Measurements from ENCODE around the gene HTRA3. TPM values are rescaled to one million over a fixed set of nuclear protein-coding genes. Genes with fewer than 3 reads are reported as not detected.

Gene HTRA3
- 0.03 TPM in 1 of 2 replicates, not detected in the other for total RNA-seq (2014; rRNA removed; shearing (Covaris generic))

DNA sequence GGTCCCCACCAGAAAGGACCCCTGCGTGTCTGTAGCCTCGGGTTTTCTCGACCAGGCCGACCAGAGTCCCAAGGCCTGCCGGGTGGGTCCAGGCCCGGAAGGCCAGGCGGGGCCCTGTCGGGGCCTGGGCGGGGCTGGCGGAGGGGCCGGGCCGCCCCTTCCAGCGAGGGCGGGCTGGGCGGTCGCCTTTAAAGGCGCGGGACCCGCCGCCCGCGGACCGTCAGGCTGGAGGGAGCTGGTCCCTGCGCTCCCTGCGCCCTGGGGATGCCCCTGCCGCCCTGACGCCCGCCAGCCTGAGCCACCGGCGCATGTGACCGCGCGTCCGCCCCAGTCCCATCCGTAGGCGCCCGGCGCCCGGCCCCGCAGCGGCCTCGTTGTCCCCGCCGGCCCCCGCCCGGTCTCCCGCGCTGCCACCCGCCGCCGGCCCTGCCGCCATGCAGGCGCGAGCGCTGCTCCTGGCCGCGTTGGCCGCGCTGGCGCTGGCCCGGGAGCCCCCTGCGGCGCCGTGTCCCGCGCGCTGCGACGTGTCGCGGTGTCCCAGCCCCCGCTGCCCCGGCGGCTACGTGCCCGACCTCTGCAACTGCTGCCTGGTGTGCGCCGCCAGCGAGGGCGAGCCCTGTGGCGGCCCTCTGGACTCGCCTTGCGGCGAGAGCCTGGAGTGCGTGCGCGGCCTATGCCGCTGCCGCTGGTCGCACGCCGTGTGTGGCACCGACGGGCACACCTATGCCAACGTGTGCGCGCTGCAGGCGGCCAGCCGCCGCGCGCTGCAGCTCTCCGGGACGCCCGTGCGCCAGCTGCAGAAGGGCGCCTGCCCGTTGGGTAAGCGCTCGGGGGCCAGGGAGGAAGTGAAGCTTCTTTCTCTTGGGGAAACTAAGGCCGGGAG lies at the start of gene HTRA3:
Gene HTRA3, plus strand, starts transcription at position 220 of the 883 bp plus-strand sequence. Its CDS starts 215 bp downstream, at position 435.
- no peaks in the 10 kb centered on the region for H3K36me3 ChIP-seq
- DNase-seq (ENCODE audit: low read depth in 1 of 2, low spot score in 2 of 2): no peak
- H3K4me1 ChIP-seq (replicated peaks): no peaks in the 10 kb centered on the region
- no peak within 1 kb of the TSS for H3K4me3 ChIP-seq
- peaks cover 5% of the 10 kb centered on the region; the same call in 1 of the 2 replicates for H3K27me3 ChIP-seq (replicated peaks)
- H3K9me3 ChIP-seq (replicated peaks): no peaks in the 10 kb centered on the region
- no peak within 1 kb of the TSS for H3K27ac ChIP-seq

DNA sequence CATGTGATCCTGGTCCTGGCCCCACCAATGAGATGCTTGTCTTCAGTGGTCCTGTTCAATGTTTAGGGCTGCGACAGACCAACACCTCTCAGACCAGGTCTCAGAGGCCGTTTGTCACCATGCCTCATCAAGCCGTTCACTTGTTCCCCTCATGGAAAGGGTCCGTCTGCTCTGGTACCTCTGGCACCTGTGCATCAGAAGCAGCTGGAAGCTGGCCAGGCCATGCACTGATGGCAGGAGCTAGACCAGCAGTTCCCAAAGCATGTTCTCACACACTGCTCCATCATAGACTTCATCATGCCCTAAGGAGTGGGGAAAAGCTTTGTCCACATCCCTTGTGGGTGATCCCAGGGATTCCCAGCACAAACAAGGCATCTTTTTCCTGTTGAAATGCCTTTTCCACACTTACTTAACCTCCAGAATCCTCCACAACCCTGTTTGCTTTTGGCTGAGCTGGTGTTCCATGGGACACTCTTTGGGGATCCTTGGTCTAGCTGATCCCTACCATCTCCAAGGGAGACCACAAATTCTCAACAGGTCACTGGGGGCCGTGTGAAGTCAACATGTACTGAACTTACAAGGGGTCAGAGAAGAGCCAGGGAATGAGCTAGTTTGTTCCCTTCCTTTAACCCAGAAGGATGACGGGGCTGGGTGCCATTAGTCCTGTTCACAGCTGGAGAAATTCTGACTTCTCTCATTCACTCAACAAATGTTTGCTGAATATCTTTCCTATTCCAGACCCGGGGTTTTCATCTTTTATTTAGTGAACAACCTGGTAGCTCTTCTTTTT lies 48.7 kb upstream of the HTRA3 start:
- H3K36me3 ChIP-seq: 0 out of 2 replicates have a peak, but pooled peaks cover 3% of the 10 kb centered on the region
- H3K9me3 ChIP-seq (replicated peaks): no peaks in the 10 kb centered on the region
- no peak overlapping the region for H3K4me3 ChIP-seq
- no peaks in the 10 kb centered on the region for H3K27me3 ChIP-seq (replicated peaks)
- H3K27ac ChIP-seq: no peak overlapping the region
- DNase-seq (ENCODE audit: low read depth in 1 of 2, low spot score in 2 of 2): no peak
- peaks cover 7% of the 10 kb centered on the region; the same call in 1 of the 2 replicates for H3K4me1 ChIP-seq (replicated peaks)

DNA sequence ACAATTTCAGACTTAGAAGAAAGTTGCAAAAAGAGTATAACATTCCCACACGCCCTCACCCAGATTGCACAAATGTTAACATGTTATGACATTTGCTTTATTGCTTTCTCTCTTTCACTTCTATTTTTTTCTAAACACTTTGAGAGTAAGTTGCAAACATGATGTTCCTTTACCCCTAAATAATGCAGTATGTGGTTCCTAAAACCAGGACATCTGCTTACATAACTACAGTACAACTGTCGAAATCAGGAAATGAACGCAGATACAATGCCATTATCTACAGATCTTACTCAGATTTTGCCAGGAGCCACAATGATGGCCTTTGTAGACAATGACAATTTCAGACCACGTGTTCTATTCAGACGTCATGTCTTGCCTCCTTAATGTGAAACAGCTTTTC lies 48.1 kb upstream of the HTRA3 start:
- peaks cover 7% of the 10 kb centered on the region; the same call in 1 of the 2 replicates for H3K4me1 ChIP-seq (replicated peaks)
- H3K27me3 ChIP-seq (replicated peaks): no peaks in the 10 kb centered on the region
- no peak overlapping the region for H3K27ac ChIP-seq
- no peaks in the 10 kb centered on the region for H3K9me3 ChIP-seq (replicated peaks)
- H3K36me3 ChIP-seq: 0 out of 2 replicates have a peak, but pooled peaks cover 3% of the 10 kb centered on the region
- no peak overlapping the region for H3K4me3 ChIP-seq
- no peak for DNase-seq (ENCODE audit: low read depth in 1 of 2, low spot score in 2 of 2)

DNA sequence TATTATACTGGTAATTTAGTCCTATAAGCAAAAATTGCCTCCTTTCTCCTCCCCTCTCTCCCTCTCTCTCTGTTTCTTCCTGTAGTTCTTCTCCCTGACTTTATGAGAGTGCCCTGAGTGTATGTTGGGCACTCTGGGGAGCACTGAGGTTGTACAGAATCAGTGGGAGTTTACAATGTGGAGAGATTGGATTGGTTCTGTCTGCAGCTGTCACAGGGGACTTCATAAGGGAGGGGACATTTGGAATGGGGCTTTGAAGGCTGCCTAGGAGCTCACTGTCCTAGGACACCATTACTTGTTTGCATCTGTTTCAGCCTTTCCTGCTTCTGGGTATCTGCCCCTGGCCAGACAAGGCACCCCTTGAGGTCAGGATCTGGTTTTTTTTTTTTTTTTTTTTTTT lies 47.6 kb upstream of the HTRA3 start:
- no peak overlapping the region for H3K27ac ChIP-seq
- no peak for DNase-seq (ENCODE audit: low read depth in 1 of 2, low spot score in 2 of 2)

DNA sequence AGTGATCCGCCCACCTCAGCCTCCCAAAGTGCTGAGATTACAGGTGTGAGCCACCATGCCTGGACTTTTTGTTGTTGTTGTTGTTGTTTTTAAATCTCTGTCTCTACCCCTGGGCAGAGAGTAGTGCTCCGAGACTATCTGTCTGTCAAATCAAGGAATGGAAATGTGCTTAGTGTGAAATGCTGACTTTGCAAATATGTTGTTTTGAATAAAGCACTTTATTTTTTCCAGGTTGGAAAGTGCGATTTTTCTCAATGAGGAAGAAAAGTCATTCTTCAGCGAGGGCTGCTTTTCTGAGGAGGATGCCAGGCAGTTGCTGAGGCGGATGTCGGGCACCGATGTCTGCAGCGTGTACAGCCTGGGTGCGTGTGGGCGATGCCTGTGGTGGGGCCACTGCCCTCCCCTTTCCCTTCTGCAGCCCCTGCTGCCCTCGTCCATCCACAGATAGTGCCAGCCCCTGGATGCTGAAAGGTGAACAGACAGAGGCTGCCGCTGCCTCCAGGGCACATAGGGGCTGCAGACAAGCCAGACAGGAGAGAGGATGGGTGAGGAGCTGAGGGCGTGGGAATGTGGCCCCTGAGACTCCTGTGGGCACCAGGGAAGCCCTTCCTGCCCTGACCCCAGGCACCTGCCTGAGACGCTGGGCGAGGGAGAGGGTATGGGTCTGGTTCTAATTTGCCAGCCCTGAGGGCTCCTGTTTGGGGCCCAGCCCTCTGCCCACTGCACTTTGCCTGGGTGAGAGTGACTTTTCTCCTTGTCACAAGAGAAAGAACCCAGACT lies 46.8 kb upstream of the HTRA3 start:
- Histone ChIP-seq H3K9me3 (replicated peaks) (no peaks in the 10 kb centered on the region), H3K27ac (no peak overlapping the region), H3K4me3 (no peak overlapping the region), H3K36me3 (0 out of 2 replicates have a peak, but pooled peaks cover 3% of the 10 kb centered on the region), H3K27me3 (replicated peaks) (no peaks in the 10 kb centered on the region), H3K4me1 (replicated peaks) (peaks cover 7% of the 10 kb centered on the region; the same call in 1 of the 2 replicates)
- DNase-seq (ENCODE audit: low read depth in 1 of 2, low spot score in 2 of 2): no peak

More for the DNA sequence above, 47.6 kb upstream of the HTRA3 start:
- no peak overlapping the region for H3K4me3 ChIP-seq
- H3K27me3 ChIP-seq (replicated peaks): no peaks in the 10 kb centered on the region
- H3K9me3 ChIP-seq (replicated peaks): no peaks in the 10 kb centered on the region
- H3K4me1 ChIP-seq (replicated peaks): peaks cover 7% of the 10 kb centered on the region; the same call in 1 of the 2 replicates
- H3K36me3 ChIP-seq: 0 out of 2 replicates have a peak, but pooled peaks cover 3% of the 10 kb centered on the region

DNA sequence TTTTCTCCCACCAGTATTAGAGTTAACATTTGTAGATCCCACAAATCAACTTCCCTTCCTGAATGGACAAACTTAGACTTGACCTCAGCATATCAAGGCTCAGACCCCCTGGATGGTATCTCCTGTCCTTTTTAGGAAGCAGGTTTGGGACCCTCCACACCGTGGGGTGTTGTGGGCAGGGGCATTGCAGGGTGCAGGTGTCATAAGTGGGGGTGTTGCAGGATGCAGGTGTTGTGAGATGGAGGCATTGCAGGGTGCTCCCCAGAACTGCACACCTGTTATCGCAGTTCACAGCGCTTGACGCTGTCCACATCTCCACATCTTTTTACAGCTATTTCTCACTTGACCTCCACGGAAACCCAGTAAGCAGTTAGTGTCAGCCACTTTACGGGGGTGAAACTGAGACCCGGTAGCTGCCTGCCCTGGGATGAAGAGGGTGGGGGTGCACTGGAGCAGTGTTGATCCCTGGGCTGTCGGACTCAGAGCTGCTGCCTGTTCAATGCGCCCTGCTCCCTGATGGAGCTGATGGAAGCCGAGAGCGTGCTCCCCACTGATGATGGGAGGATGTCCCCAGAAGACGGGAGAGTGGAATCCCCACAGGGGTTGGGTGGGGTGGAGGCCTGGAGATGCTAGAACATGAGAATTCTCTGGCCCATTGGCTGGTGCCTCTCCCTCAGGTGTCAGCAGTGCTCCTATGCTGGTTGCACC lies 45.1 kb upstream of the HTRA3 start:
- peaks cover 6% of the 10 kb centered on the region; the same call in 1 of the 2 replicates for H3K36me3 ChIP-seq
- H3K4me3 ChIP-seq: no peak overlapping the region
- H3K4me1 ChIP-seq (replicated peaks): peaks cover 14% of the 10 kb centered on the region
- H3K9me3 ChIP-seq (replicated peaks): no peaks in the 10 kb centered on the region
- no peak for DNase-seq (ENCODE audit: low read depth in 1 of 2, low spot score in 2 of 2)
- no peak overlapping the region for H3K27ac ChIP-seq
- no peaks in the 10 kb centered on the region for H3K27me3 ChIP-seq (replicated peaks)

DNA sequence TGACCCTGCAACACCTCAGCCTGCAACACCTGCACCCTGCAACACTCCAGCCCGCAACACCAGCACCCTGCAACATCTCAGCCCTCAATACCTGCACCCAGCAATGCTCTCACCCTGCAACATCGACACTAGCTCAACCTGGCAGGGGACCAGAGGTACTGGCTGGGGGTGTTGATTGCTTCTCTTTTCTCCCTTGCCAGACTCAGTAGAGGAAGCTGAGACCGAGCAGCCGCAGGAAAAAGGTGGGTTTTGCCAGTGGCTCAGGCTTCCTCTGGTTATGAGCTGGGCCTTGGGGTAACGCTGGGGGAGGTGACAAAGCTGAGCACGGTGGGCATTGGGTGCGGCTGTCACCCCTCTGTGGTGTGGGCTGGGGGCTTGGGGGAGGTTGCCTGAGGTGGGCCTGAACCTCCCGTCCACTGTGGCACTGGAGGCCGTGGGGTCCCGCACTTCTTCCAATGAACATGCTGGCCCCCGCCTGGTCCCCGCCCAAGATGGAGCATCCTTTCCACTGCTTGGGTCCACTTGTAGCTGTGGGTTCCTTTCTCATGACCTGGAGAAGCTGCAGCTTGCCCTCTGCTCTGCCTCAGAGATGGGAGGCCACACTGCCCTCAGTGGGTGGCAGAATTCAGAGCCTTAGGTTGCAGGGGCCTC lies 44.5 kb upstream of the HTRA3 start:
- no peak for DNase-seq (ENCODE audit: low read depth in 1 of 2, low spot score in 2 of 2)
- Histone ChIP-seq H3K27me3 (replicated peaks) (no peaks in the 10 kb centered on the region), H3K4me3 (no peak overlapping the region), H3K4me1 (replicated peaks) (peaks cover 14% of the 10 kb centered on the region), H3K27ac (no peak overlapping the region), H3K36me3 (peaks cover 6% of the 10 kb centered on the region; the same call in 1 of the 2 replicates), H3K9me3 (replicated peaks) (no peaks in the 10 kb centered on the region)

DNA sequence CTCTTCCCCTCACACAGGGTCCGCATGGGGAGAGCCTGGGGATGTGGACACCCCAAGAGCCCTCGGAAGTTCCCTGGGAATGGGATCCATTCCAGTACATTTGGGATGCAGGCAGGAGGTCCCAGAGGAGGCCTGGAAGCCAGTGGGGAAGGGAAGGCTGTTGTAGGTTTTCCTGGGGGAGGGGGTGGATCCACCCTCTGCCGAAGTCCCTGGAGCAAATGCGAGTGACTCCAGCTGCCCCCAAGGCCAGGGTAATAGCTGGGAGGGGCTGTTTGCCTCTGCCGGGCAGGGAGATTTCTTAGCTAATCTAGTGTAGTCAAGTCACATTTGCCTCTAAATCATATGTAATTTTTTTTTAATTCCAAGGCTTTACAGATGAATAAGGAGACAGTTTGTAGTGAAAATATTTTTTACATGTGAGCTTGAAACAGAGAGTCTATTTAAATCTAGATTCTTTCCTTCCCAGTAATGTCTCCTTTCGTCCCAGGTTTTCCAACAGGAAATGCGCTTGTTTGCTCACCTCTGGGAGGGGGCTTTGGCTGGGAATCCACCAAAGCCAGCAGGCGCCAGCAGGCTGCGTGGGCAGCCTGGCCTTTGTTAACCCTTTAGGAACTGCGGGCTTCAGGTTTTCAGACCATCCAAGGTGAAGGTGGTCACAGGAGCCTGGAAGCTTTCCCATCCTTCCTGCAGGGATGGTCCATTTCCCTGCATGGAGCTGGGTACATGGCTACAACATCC lies 43.7 kb upstream of the HTRA3 start:
- H3K27ac ChIP-seq: no peak overlapping the region
- H3K9me3 ChIP-seq (replicated peaks): no peaks in the 10 kb centered on the region
- no peak for DNase-seq (ENCODE audit: low read depth in 1 of 2, low spot score in 2 of 2)
- peaks cover 6% of the 10 kb centered on the region; the same call in 1 of the 2 replicates for H3K36me3 ChIP-seq
- no peaks in the 10 kb centered on the region for H3K27me3 ChIP-seq (replicated peaks)
- peaks cover 14% of the 10 kb centered on the region for H3K4me1 ChIP-seq (replicated peaks)
- no peak overlapping the region for H3K4me3 ChIP-seq

DNA sequence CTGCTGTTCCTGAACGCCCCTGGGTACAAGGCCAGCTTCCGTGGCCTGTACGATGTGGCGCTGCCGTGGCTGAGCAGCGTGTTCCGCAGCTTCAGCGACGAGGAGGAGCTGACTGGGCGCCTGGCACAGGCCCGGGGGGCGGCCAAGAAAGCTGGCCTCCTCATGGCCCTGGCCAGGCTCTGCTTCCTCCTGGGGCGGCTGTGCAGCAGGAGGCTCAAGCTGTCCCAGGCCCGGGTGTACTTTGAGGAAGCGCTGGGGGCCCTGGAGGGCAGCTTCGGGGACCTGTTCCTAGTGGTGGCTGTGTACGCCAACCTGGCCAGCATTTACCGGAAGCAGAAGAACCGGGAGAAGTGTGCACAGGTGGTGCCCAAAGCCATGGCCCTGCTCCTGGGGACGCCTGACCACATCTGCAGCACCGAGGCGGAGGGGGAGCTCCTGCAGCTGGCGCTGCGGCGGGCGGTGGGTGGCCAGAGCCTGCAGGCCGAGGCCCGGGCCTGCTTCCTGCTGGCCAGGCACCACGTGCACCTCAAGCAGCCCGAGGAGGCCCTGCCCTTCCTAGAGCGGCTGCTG lies 42.3 kb upstream of the HTRA3 start:
- Histone ChIP-seq H3K36me3 (peaks cover 6% of the 10 kb centered on the region; the same call in 1 of the 2 replicates), H3K9me3 (replicated peaks) (no peaks in the 10 kb centered on the region), H3K27me3 (replicated peaks) (no peaks in the 10 kb centered on the region), H3K4me3 (no peak overlapping the region), H3K27ac (no peak overlapping the region), H3K4me1 (replicated peaks) (peaks cover 7% of the 10 kb centered on the region)
- DNase-seq (ENCODE audit: low read depth in 1 of 2, low spot score in 2 of 2): no peak

DNA sequence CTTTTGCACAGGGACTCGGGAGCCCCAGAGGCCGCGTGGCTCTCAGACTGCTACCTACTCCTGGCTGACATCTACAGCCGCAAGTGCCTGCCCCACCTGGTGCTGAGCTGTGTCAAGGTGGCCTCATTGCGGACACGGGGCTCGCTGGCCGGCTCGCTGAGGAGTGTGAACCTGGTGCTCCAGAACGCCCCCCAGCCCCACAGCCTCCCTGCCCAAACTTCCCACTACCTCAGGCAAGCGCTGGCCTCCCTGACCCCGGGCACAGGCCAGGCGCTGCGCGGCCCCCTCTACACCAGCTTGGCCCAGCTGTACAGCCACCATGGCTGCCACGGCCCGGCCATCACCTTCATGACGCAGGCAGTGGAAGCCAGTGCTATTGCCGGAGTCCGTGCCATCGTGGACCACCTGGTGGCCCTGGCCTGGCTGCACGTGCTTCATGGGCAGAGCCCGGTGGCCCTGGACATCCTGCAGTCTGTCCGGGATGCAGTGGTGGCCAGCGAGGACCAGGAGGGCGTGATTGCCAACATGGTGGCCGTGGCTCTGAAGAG lies 41.7 kb upstream of the HTRA3 start:
- no peak overlapping the region for H3K4me3 ChIP-seq
- peaks cover 7% of the 10 kb centered on the region for H3K4me1 ChIP-seq (replicated peaks)
- no peaks in the 10 kb centered on the region for H3K27me3 ChIP-seq (replicated peaks)
- no peak for DNase-seq (ENCODE audit: low read depth in 1 of 2, low spot score in 2 of 2)
- H3K27ac ChIP-seq: no peak overlapping the region
- H3K9me3 ChIP-seq (replicated peaks): no peaks in the 10 kb centered on the region
- peaks cover 6% of the 10 kb centered on the region; the same call in 1 of the 2 replicates for H3K36me3 ChIP-seq
